Activated CD8-positive, alpha-beta T cell treated with anti-CD3 and anti-CD28 coated beads for 36 hours (primary cell): ENCODE results near the gene ARHGDIA. TPM values are rescaled to one million over a fixed set of nuclear protein-coding genes. Genes with fewer than 3 reads are reported as not detected.

Source experiments
- ATAC-seq: fragments of 200-7000 bp; cut with Tn5 transposase; one replicate; pipeline ENCODE4 v1.10.0; 2021; ENCODE audit warnings: mild to moderate bottlenecking, moderate library complexity
- CTCF ChIA-PET: fragments of 350-600 bp; sonication (Branson Sonifier 250); formaldehyde crosslinking; loops from one replicate; lab custom pipeline; 2021; ENCODE audit warnings: antibody characterized with exemption; lab: Charles Lee
- POLR2A ChIA-PET: fragments of 350-600 bp; sonication (Branson Sonifier 250); formaldehyde crosslinking; loops from one replicate; lab custom pipeline; 2021; ENCODE audit warnings: antibody characterized with exemption; lab: Charles Lee
- DNase-seq: peaks from one replicate; pipeline ENCODE4 v3.0.0-alpha.2; 2020
- H3K27ac Mint-ChIP-seq: one replicate; pipeline ENCODE4 v1.8.0; 2021; ENCODE audit warnings: mild to moderate bottlenecking, mixed read lengths
- H3K27me3 Mint-ChIP-seq: one replicate; pipeline ENCODE4 v1.8.0; 2021; ENCODE audit warnings: mixed read lengths
- H3K36me3 Mint-ChIP-seq: one replicate; pipeline ENCODE4 v1.8.0; 2021; ENCODE audit warnings: low read depth, mixed read lengths
- H3K4me1 Mint-ChIP-seq: one replicate; pipeline ENCODE4 v1.8.0; 2021; ENCODE audit warnings: low read depth, mixed read lengths
- H3K4me3 Mint-ChIP-seq: one replicate; pipeline ENCODE4 v1.8.0; 2021; ENCODE audit warnings: mild to moderate bottlenecking, moderate library complexity, mixed read lengths
- H3K9me3 Mint-ChIP-seq: one replicate; pipeline ENCODE4 v1.8.0; 2021; ENCODE audit warnings: mixed read lengths
- CTCF ChIP-seq: fragments of 200-600 bp; IDR thresholded peaks from one replicate; pipeline ENCODE4 v1.8.0; 2022; ENCODE audit warnings: antibody characterized with exemption, mild to moderate bottlenecking
- intact Hi-C: fragments of 100-400 bp; cut with micrococcal nuclease; formaldehyde crosslinking; loops from one replicate; pipeline ENCODE4 v1.10.0; 2022
- total RNA-seq, 2 experiments: library from RNA; stranded (reverse); gene quantifications; one replicate each; pipeline ENCODE4 v1.2.3, GENCODE V29; 2021

Gene ARHGDIA
- total RNA-seq, 2 experiments from 2014 or later = 450 to 470 TPM

- DNase-seq (no peak), ATAC-seq (no peak)
- Mint-ChIP-seq H3K27me3 (no peaks in the 10 kb centered on the region), H3K27ac (no peak overlapping the region), H3K9me3 (no peaks in the 10 kb centered on the region), H3K36me3 (peaks cover 46% of the 10 kb centered on the region), H3K4me1 (peaks cover 2% of the 10 kb centered on the region), H3K4me3 (no peak overlapping the region)
- intact Hi-C loops = no loop called here
- ChIA-PET POLR2A (no interaction called here), CTCF (no interaction called here)
- no peak for TF ChIP-seq CTCF
Measured at GRCh38 chr17:81849457-81849856, 21.7 kb downstream of the ARHGDIA start.

- no peak for ATAC-seq
- CTCF ChIA-PET = no interaction called here
- peaks cover 36% of the 10 kb centered on the region for H3K36me3 Mint-ChIP-seq
Measured at GRCh38 chr17:81846743-81847689, 24.1 kb downstream of the ARHGDIA start.

GRCh38 chr17:81845881-81846742, 25.0 kb downstream of the ARHGDIA start:
- no peaks in the 10 kb centered on the region for H3K9me3 Mint-ChIP-seq
- H3K27ac Mint-ChIP-seq = no peak overlapping the region
- TF ChIP-seq CTCF = no peak
- ATAC-seq (no peak), DNase-seq (no peak)
- H3K4me1 Mint-ChIP-seq = no peaks in the 10 kb centered on the region
- H3K36me3 Mint-ChIP-seq = peaks cover 27% of the 10 kb centered on the region
- H3K4me3 Mint-ChIP-seq = no peak overlapping the region
- no peaks in the 10 kb centered on the region for H3K27me3 Mint-ChIP-seq
- intact Hi-C loops = no loop called here
- ChIA-PET CTCF (no interaction called here), POLR2A (interaction anchor here (0.7 to 5.7 kb wide), 5 partner anchors 8 to 27 kb away, joined by 3 to 35 read pairs (median 3); no protein-coding TSS in a partner anchor)

More at GRCh38 chr17:81846743-81847689, 24.1 kb downstream of the ARHGDIA start:
- intact Hi-C loops = no loop called here
- TF ChIP-seq CTCF = no peak
- H3K9me3 Mint-ChIP-seq = no peaks in the 10 kb centered on the region
- H3K27me3 Mint-ChIP-seq = no peaks in the 10 kb centered on the region
- DNase-seq = no peak
- H3K4me3 Mint-ChIP-seq = no peak overlapping the region
- no peaks in the 10 kb centered on the region for H3K4me1 Mint-ChIP-seq
- H3K27ac Mint-ChIP-seq = no peak overlapping the region
- POLR2A ChIA-PET = interaction anchor here (0.7 to 1.5 kb wide), 5 partner anchors 10 to 179 kb away, joined by 3 to 4 read pairs (median 3); no protein-coding TSS in a partner anchor

- no peak for TF ChIP-seq CTCF
- intact Hi-C loops = no loop called here
- H3K27ac Mint-ChIP-seq = no peak overlapping the region
- H3K4me3 Mint-ChIP-seq = no peak overlapping the region
- H3K36me3 Mint-ChIP-seq = peaks cover 25% of the 10 kb centered on the region
- CTCF ChIA-PET = no interaction called here
- no peaks in the 10 kb centered on the region for H3K27me3 Mint-ChIP-seq
- ATAC-seq (no peak), DNase-seq (no peak)
- no peaks in the 10 kb centered on the region for H3K9me3 Mint-ChIP-seq
- POLR2A ChIA-PET = interaction anchor here (0.9 to 5.7 kb wide), 4 partner anchors 9 to 28 kb away, joined by 3 to 35 read pairs (median 10); no protein-coding TSS in a partner anchor
- no peaks in the 10 kb centered on the region for H3K4me1 Mint-ChIP-seq
Measured at GRCh38 chr17:81845361-81845760, 25.8 kb downstream of the ARHGDIA start.
